GM12865 (cell line): Measurements from ENCODE around the gene MNS1.
A peak's percentile ranks its signal among the peaks of the same experiment; 100 is the strongest.

Experiments used
- DNase-seq: peaks from one replicate; pipeline ENCODE4 v3.0.0; 2010; ENCODE audit warnings: low read depth
- H3K4me3 ChIP-seq: 2 replicates; pipeline ENCODE4 v1.5.1; 2011; ENCODE audit warnings: mild to moderate bottlenecking, low read depth, low read length, control low read depth
- CTCF ChIP-seq: IDR thresholded peaks from 2 replicates; pipeline ENCODE4 v1.5.1; 2011; ENCODE audit warnings: low read length, control low read depth, low read depth, inconsistent platforms; ENCODE audit not compliant: insufficient read depth; ENCODE audit errors: missing control alignments

Gene MNS1

GRCh38 chr15:56456229-56456628 is 8.7 kb downstream of the MNS1 start:
- TF ChIP-seq CTCF = no peak
- no peak overlapping the region for H3K4me3 ChIP-seq
- DNase-seq = no peak

DNA sequence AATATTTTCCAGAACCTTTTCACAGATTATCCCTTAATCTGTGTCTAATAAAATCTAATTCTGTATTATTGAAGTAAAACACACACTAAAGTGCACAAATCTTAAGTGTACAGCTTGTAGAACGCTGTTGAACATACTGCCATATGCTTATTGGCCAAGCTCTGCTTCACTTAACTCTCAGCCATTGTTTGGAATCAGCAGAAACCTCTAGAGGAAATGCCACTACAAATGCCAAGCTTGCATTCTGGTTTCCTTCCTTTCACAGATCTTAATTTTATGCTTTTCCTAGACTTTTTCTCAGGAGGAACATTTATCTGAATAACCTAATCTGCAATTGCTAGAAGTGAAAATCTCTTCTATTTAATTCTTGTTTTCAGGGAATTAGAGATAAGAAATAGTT is 10.1 kb downstream of the MNS1 start:
- H3K4me3 ChIP-seq = no peak overlapping the region
- DNase-seq = no peak
- TF ChIP-seq CTCF = no peak

DNA sequence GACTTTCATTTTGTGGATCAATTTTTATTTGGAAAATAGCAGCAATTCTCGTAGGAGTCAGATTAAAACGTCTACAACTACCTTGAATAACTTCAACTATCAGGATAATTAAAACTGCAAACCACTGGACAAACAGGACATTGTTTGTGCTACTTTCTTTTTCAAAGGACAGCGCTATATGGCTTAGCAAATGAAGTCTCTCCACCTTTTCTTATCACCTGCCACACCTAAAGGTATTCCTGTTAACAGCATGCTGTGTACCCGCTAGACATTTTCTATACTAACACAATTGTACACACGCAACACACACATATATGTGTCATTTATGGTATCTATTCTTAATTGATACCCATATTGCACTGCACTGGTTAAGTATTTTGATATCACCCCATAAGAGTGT is 19.2 kb downstream of the MNS1 start:
- DNase-seq = no peak
- TF ChIP-seq CTCF = no peak

GRCh38 chr15:56442354-56442753 is 22.6 kb downstream of the MNS1 start:
- no peak for DNase-seq
- TF ChIP-seq CTCF = no peak
- no peak overlapping the region for H3K4me3 ChIP-seq

More for the DNA sequence above, 19.2 kb downstream of the MNS1 start:
- no peak overlapping the region for H3K4me3 ChIP-seq

GRCh38 chr15:56440214-56440770 is 24.6 kb downstream of the MNS1 start:
- H3K4me3 ChIP-seq = no peak overlapping the region
- no peak for DNase-seq
- TF ChIP-seq CTCF = no peak

DNA sequence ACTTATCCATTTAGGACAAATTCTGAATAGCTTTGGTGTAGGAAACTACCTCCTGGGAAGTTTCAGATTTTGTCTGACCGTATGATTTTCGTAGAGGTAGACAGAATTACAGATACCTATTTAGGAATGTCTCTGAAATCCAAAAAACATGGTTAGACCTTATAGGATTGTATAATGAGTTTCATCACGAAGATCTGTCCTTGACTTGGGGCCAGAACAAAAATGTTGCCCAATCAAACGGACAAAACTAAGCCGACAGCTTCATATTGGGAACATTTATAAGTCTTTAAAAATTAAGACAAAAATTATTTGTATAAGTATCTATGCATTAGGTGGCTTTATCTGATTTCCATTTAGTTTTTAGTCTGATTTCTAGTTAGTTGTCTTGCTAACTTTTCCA is 32.6 kb downstream of the MNS1 start:
- TF ChIP-seq CTCF = no peak
- DNase-seq = no peak

GRCh38 chr15:56428821-56429458 is 36.0 kb downstream of the MNS1 start:
- no peak overlapping the region for H3K4me3 ChIP-seq
- DNase-seq = peak; percentile 43
- peak; percentile 41 for TF ChIP-seq CTCF

More for the DNA sequence above, 32.6 kb downstream of the MNS1 start:
- H3K4me3 ChIP-seq = no peak overlapping the region
